Caco-2 (cell line): Measurements from ENCODE around the gene DOCK4. TPM values are rescaled to one million over a fixed set of nuclear protein-coding genes. Genes with fewer than 3 reads are reported as not detected.
A peak's percentile ranks its signal among the peaks of the same experiment; 100 is the strongest.

Experiments
- BruUV-seq: library from RNA; stranded (reverse); fragments of 400-500 nt; replicated peaks from 2 replicates; lab custom pipeline; 2021; lab: Mats Ljungman, UMichigan
- CTCF ChIA-PET: fragments of 300-600 bp; sonication (Branson Sonifier 250); formaldehyde crosslinking; loops from one replicate; lab custom pipeline; 2022; ENCODE audit warnings: antibody characterized with exemption; lab: Charles Lee
- POLR2A ChIA-PET: fragments of 300-600 bp; sonication (Branson Sonifier 250); formaldehyde crosslinking; loops from one replicate; lab custom pipeline; 2022; ENCODE audit warnings: antibody characterized with exemption; lab: Charles Lee
- DNase-seq, 2 experiments: peaks; one replicate each; pipeline versions ENCODE4 v3.0.0 to v3.0.0-alpha.2; 2020 to 2022
- H3K27me3 ChIP-seq: replicated peaks from 2 replicates; pipeline ENCODE4 v1.6.0; 2011; ENCODE audit warnings: low read length; ENCODE audit not compliant: control insufficient read depth, insufficient read depth
- H3K36me3 ChIP-seq: 2 replicates; pipeline ENCODE4 v1.5.1; 2011; ENCODE audit warnings: low read length; ENCODE audit not compliant: control insufficient read depth, insufficient read depth
- H3K4me1 ChIP-seq: fragments of 250-450 bp; sonication (Bioruptor Pico); 2 replicates; pipeline ENCODE4 v1.5.1; 2020; ENCODE audit warnings: mild to moderate bottlenecking
- H3K4me3 ChIP-seq: 2 replicates; pipeline ENCODE4 v1.5.1; 2011; ENCODE audit warnings: low read depth, mild to moderate bottlenecking, control low read depth, low read length
- H3K9me3 ChIP-seq: fragments of 250-450 bp; sonication (Bioruptor Pico); 2 replicates; pipeline ENCODE4 v1.5.1; 2020; ENCODE audit warnings: mild to moderate bottlenecking, moderate library complexity
- H3K27ac Mint-ChIP-seq: one replicate; pipeline ENCODE4 v1.8.0; 2022; ENCODE audit warnings: mixed read lengths; ENCODE audit not compliant: unreplicated experiment
- H3K27me3 Mint-ChIP-seq: one replicate; pipeline ENCODE4 v1.8.0; 2022; ENCODE audit warnings: mixed read lengths; ENCODE audit not compliant: insufficient read depth, unreplicated experiment
- H3K36me3 Mint-ChIP-seq: one replicate; pipeline ENCODE4 v1.8.0; 2022; ENCODE audit warnings: mild to moderate bottlenecking, mixed read lengths; ENCODE audit not compliant: insufficient read depth, unreplicated experiment
- H3K4me1 Mint-ChIP-seq: one replicate; pipeline ENCODE4 v1.8.0; 2022; ENCODE audit warnings: low read depth, mixed read lengths; ENCODE audit not compliant: unreplicated experiment
- H3K4me3 Mint-ChIP-seq: one replicate; pipeline ENCODE4 v1.8.0; 2022; ENCODE audit warnings: mild to moderate bottlenecking, moderate library complexity, mixed read lengths; ENCODE audit not compliant: unreplicated experiment
- H3K9me3 Mint-ChIP-seq: one replicate; pipeline ENCODE4 v1.8.0; 2022; ENCODE audit warnings: mixed read lengths; ENCODE audit not compliant: unreplicated experiment
- intact Hi-C: fragments of 100-400 bp; cut with micrococcal nuclease; formaldehyde crosslinking; loops from one replicate; pipeline ENCODE4 v1.10.0; 2022; ENCODE audit not compliant: unreplicated experiment
- total RNA-seq: library from RNA; stranded (reverse); gene quantifications from 2 replicates; pipeline ENCODE4 v1.2.3, GENCODE V29; 2022
- TF ChIP-seq, protein P1 (sequence below), 2 experiments: fragments of 200-600 bp in 1 of 2; IDR thresholded peaks; 1 replicate in 1 of 2; 2 replicates in 1 of 2; pipeline versions ENCODE4 v1.5.1 to v1.8.0; 2011 to 2022; ENCODE audit warnings: antibody characterized with exemption in 1 of 2, control low read depth in 1 of 2, inconsistent platforms in 1 of 2, low read depth in 1 of 2, low read length in 1 of 2, mild to moderate bottlenecking in 1 of 2, moderate library complexity in 1 of 2; ENCODE audit not compliant: insufficient read depth in 1 of 2, severe bottlenecking in 1 of 2, unreplicated experiment in 1 of 2

The DOCK4 gene
- total RNA-seq, 1 experiment from 2014 or later, result 2.0 TPM

DNA sequence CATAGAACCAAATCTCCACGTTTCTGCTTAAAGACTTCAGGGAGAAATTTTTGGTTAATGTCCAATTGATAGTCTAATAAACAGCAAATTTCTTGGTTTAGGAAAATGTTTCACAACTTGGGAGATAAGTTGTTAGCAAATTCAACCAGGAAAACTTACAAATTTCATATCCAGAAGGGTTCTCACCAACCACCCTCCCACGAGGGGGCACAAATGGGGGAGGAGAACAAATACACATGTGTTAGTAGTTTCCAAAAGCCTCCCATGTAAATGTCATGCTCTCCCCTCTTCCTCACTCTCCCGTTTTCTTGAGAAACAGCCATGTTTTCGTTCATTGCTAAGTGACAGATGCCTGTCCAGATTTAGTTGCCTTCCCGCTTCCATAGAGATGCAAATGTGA is 10.5 kb downstream of the DOCK4 start:
- Histone ChIP-seq H3K9me3 (no peaks in the 10 kb centered on the region), H3K4me3 (no peak overlapping the region), H3K36me3 (no peaks in the 10 kb centered on the region), H3K27me3 (no peaks in the 10 kb centered on the region), H3K4me1 (peaks cover 4% of the 10 kb centered on the region; the same call in 1 of the 2 replicates)
- peaks cover 5% of the 10 kb centered on the region for H3K27me3 Mint-ChIP-seq
- H3K36me3 Mint-ChIP-seq, result no peaks in the 10 kb centered on the region
- H3K9me3 Mint-ChIP-seq, result no peaks in the 10 kb centered on the region
- no TSS peak for BruUV-seq
- TF ChIP-seq, protein P1, sequence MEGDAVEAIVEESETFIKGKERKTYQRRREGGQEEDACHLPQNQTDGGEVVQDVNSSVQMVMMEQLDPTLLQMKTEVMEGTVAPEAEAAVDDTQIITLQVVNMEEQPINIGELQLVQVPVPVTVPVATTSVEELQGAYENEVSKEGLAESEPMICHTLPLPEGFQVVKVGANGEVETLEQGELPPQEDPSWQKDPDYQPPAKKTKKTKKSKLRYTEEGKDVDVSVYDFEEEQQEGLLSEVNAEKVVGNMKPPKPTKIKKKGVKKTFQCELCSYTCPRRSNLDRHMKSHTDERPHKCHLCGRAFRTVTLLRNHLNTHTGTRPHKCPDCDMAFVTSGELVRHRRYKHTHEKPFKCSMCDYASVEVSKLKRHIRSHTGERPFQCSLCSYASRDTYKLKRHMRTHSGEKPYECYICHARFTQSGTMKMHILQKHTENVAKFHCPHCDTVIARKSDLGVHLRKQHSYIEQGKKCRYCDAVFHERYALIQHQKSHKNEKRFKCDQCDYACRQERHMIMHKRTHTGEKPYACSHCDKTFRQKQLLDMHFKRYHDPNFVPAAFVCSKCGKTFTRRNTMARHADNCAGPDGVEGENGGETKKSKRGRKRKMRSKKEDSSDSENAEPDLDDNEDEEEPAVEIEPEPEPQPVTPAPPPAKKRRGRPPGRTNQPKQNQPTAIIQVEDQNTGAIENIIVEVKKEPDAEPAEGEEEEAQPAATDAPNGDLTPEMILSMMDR (IDR thresholded peaks at IDR 0.05; ENCODE audit: insufficient read depth in 1 of 2, low read depth in 1 of 2, low read length in 1 of 2, severe bottlenecking in 1 of 2, unreplicated experiment in 1 of 2), result no peak
- CTCF ChIA-PET, result no interaction called here
- no peaks in the 10 kb centered on the region for H3K4me1 Mint-ChIP-seq
- no peak overlapping the region for H3K27ac Mint-ChIP-seq
- intact Hi-C loops, result no loop called here
- POLR2A ChIA-PET, result no interaction called here
- H3K4me3 Mint-ChIP-seq, result no peak overlapping the region
- no peak for DNase-seq

GRCh38 chr7:112193915-112194502 is 12.2 kb downstream of the DOCK4 start:
- POLR2A ChIA-PET, result no interaction called here

DNA sequence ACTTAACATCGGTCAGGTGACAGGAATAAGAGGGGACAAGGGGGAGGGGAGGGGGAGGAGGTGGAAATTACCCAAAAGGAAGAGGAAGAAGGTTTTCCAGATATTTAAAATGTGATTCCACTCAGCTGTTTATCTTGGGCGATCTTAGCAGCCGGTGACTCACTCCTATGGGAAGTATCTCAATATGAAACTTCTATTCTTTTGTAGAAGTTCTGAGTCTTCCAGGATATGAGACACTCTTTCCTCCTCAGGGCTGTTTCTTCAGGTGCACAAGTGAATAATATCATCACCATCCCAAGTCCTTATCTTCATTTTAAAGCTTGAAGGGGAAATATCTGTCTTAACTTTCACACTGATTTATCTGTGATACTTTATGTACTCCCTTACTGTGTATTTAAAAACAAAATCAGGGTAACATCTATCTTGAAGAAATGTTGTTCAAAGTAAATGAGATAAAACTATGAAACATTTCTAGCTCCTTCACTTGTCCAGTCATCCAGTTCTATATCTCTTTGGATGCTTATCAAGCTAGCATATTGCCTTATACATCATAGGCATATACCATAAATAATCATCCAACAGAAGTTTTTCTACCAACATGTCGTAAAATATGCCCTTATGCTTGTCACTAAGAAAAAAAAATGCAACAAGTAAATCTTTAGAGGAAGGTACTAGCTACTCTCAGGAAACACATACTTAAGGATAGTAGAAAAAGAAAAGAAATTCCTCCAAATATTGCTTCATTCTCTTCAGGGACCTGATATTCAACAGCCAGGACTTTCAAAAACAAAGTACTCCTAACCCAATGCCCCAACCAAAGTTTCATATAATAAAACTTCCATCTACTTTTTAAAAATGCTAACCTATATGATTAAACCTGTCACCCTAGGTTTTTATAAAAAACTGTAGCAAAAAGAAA is 13.7 kb downstream of the DOCK4 start:
- CTCF ChIA-PET, result no interaction called here
- H3K4me3 ChIP-seq, result no peak overlapping the region

More at GRCh38 chr7:112193915-112194502, 12.2 kb downstream of the DOCK4 start:
- H3K27me3 Mint-ChIP-seq, result peaks cover 4% of the 10 kb centered on the region
- H3K27ac Mint-ChIP-seq, result no peak overlapping the region
- H3K9me3 ChIP-seq, result no peaks in the 10 kb centered on the region
- TF ChIP-seq, protein P1 (IDR thresholded peaks at IDR 0.05; ENCODE audit: insufficient read depth in 1 of 2, low read depth in 1 of 2, low read length in 1 of 2, severe bottlenecking in 1 of 2, unreplicated experiment in 1 of 2), result no peak
- no peaks in the 10 kb centered on the region for H3K27me3 ChIP-seq
- no peaks in the 10 kb centered on the region for H3K4me1 Mint-ChIP-seq
- peaks cover 4% of the 10 kb centered on the region; the same call in 1 of the 2 replicates for H3K4me1 ChIP-seq
- no peaks in the 10 kb centered on the region for H3K36me3 ChIP-seq
- H3K36me3 Mint-ChIP-seq, result no peaks in the 10 kb centered on the region
- H3K4me3 ChIP-seq, result no peak overlapping the region
- DNase-seq, result peak in 1 of 2 experiments; percentile 7
- no TSS peak for BruUV-seq
- CTCF ChIA-PET, result no interaction called here
- no peak overlapping the region for H3K4me3 Mint-ChIP-seq
- no peaks in the 10 kb centered on the region for H3K9me3 Mint-ChIP-seq
- intact Hi-C loops, result no loop called here

More for the DNA sequence above, 13.7 kb downstream of the DOCK4 start:
- Mint-ChIP-seq H3K4me3 (no peak overlapping the region), H3K36me3 (no peaks in the 10 kb centered on the region), H3K4me1 (no peaks in the 10 kb centered on the region), H3K9me3 (no peaks in the 10 kb centered on the region), H3K27ac (no peak overlapping the region), H3K27me3 (peaks cover 4% of the 10 kb centered on the region)
- POLR2A ChIA-PET, result no interaction called here
- TF ChIP-seq, protein P1 (IDR thresholded peaks at IDR 0.05; ENCODE audit: insufficient read depth in 1 of 2, low read depth in 1 of 2, low read length in 1 of 2, severe bottlenecking in 1 of 2, unreplicated experiment in 1 of 2), result no peak
- DNase-seq, result no peak
- Histone ChIP-seq H3K4me1 (peaks cover 4% of the 10 kb centered on the region; the same call in 1 of the 2 replicates), H3K27me3 (no peaks in the 10 kb centered on the region), H3K9me3 (no peaks in the 10 kb centered on the region), H3K36me3 (no peaks in the 10 kb centered on the region)
- no TSS peak for BruUV-seq
- intact Hi-C loops, result no loop called here
